HCT116 (cell line): Measurements from ENCODE around the gene TGFBR1. TPM values are rescaled to one million over a fixed set of nuclear protein-coding genes. Genes with fewer than 3 reads are reported as not detected.

Source experiments
- ATAC-seq: fragments of 200-7000 bp; cut with Tn5 transposase; 2 replicates; pipeline ENCODE4 v1.9.1; 2020; ENCODE audit warnings: mild to moderate bottlenecking, moderate library complexity
- BruUV-seq: library from RNA; stranded (reverse); fragments of 400-500 nt; replicated peaks from 2 replicates; lab custom pipeline; 2021; lab: Mats Ljungman, UMichigan
- CTCF ChIA-PET: fragments of 300-600 bp; sonication (Branson Sonifier 250); formaldehyde crosslinking; loops from one replicate; lab custom pipeline; 2021; ENCODE audit warnings: antibody characterized with exemption; lab: Charles Lee
- POLR2A ChIA-PET: fragments of 300-600, 350-600 bp; sonication (Branson Sonifier 250); formaldehyde crosslinking; loops from one replicate; lab custom pipeline; 2021; ENCODE audit warnings: antibody characterized with exemption; lab: Charles Lee
- RAD21 ChIA-PET, 2 experiments: fragments of 300-600 bp; sonication (Branson Sonifier 250); formaldehyde crosslinking; loops; one replicate each; lab custom pipeline; 2023; ENCODE audit warnings: low total read pairs in 2 of 2; ENCODE audit not compliant: uncharacterized antibody in 2 of 2, unreplicated experiment in 2 of 2, low non-redundant PET in 1 of 2; lab: Charles Lee
- DNase-seq: peaks from one replicate; pipeline ENCODE4 v3.0.0-alpha.2; 2010; ENCODE audit warnings: low read depth, low spot score
- H2AFZ ChIP-seq: fragments of 200-600 bp; shearing (Covaris generic), sonication (generic); 2 replicates; pipeline ENCODE4 v1.6.1; 2017; ENCODE audit warnings: low read depth, mixed run types, mixed read lengths, antibody characterized with exemption, low read length; ENCODE audit not compliant: poor library complexity, severe bottlenecking
- H3K27ac ChIP-seq: 2 replicates; pipeline ENCODE4 v1.5.1; 2012; ENCODE audit warnings: low read depth, low read length
- H3K27me3 ChIP-seq: fragments of 200-600 bp; sonication (generic); 2 replicates; pipeline ENCODE4 v1.6.1; 2016; ENCODE audit warnings: mixed run types, low read length, mixed read lengths; ENCODE audit not compliant: insufficient read depth
- H3K36me3 ChIP-seq, 2 experiments: fragments of 200-500 bp in 1 of 2; fragments of 200-600 bp in 1 of 2; sonication (Bioruptor generic) in 1 of 2; sonication (generic) in 1 of 2; 2 replicates each; pipeline versions ENCODE4 v1.5.1 to v1.6.1; 2014 to 2016; ENCODE audit warnings: low read length in 2 of 2, inconsistent platforms in 1 of 2, mixed read lengths in 1 of 2, mixed run types in 1 of 2; ENCODE audit not compliant: insufficient read depth in 2 of 2, control insufficient read depth in 1 of 2
- H3K4me1 ChIP-seq, 2 experiments: fragments of 200-600 bp in 1 of 2; sonication (generic) in 1 of 2; 2 replicates each; pipeline versions ENCODE4 v1.5.1 to v1.6.1; 2012 to 2017; ENCODE audit warnings: low read length in 2 of 2, inconsistent platforms in 1 of 2, mild to moderate bottlenecking in 1 of 2, mixed read lengths in 1 of 2, mixed run types in 1 of 2, moderate library complexity in 1 of 2; ENCODE audit not compliant: insufficient read depth in 2 of 2, control insufficient read depth in 1 of 2
- H3K4me2 ChIP-seq: fragments of 200-600 bp; sonication (generic); 2 replicates; pipeline ENCODE4 v1.6.1; 2017; ENCODE audit warnings: mixed run types, low read length, mixed read lengths
- H3K4me3 ChIP-seq, 2 experiments: fragments of 200-600 bp in 1 of 2; sonication (generic) in 1 of 2; replicated peaks in 1 of 2; 2 replicates each; pipeline ENCODE4 v1.5.1; 2011 to 2016; ENCODE audit warnings: low read length in 2 of 2, control low read depth in 1 of 2, low read depth in 1 of 2, mild to moderate bottlenecking in 1 of 2, mixed read lengths in 1 of 2, mixed run types in 1 of 2
- H3K79me2 ChIP-seq: fragments of 200-600 bp; sonication (generic); 2 replicates; pipeline ENCODE4 v1.6.1; 2017; ENCODE audit warnings: mild to moderate bottlenecking, mixed run types, low read length, moderate library complexity, mixed read lengths; ENCODE audit not compliant: insufficient read depth
- H3K9ac ChIP-seq: fragments of 200-600 bp; sonication (generic); 2 replicates; pipeline ENCODE4 v1.6.1; 2016; ENCODE audit warnings: low read length, mixed read lengths
- H3K9me2 ChIP-seq: fragments of 200-600 bp; sonication (generic), shearing (Covaris generic); 2 replicates; pipeline ENCODE4 v1.6.1; 2017; ENCODE audit warnings: mixed run types, mild to moderate bottlenecking, moderate library complexity; ENCODE audit not compliant: insufficient read depth
- H3K9me3 ChIP-seq, 2 experiments: fragments of 200-500 bp in 1 of 2; fragments of 200-600 bp in 1 of 2; sonication (Bioruptor generic) in 1 of 2; sonication (generic) in 1 of 2; 2 replicates each; pipeline ENCODE4 v1.6.1; 2014 to 2017; ENCODE audit warnings: low read length in 2 of 2, mixed read lengths in 2 of 2, inconsistent platforms in 1 of 2, low read depth in 1 of 2, mild to moderate bottlenecking in 1 of 2, mixed run types in 1 of 2, moderate library complexity in 1 of 2; ENCODE audit not compliant: control insufficient read depth in 1 of 2, insufficient read depth in 1 of 2
- H4K20me1 ChIP-seq: fragments of 200-600 bp; sonication (generic), shearing (Covaris generic); 2 replicates; pipeline ENCODE4 v1.6.1; 2017; ENCODE audit warnings: mixed run types, mild to moderate bottlenecking, moderate library complexity; ENCODE audit not compliant: insufficient read depth
- CBX3 ChIP-seq: IDR thresholded peaks from 2 replicates; pipeline ENCODE4 v1.6.1; 2012; ENCODE audit warnings: low read depth
- CEBPB ChIP-seq: IDR thresholded peaks from 2 replicates; pipeline ENCODE4 v1.6.1; 2012; ENCODE audit warnings: low read depth
- CTCF ChIP-seq, 3 experiments: fragments of 200-600 bp in 1 of 3; sonication (generic) in 1 of 3; IDR thresholded peaks in 2 of 3; conservative IDR thresholded peaks in 1 of 3; 2 replicates each; pipeline ENCODE4 v1.5.1; 2012 to 2017; ENCODE audit warnings: low read depth in 2 of 3, low read length in 2 of 3, antibody characterized with exemption in 1 of 3, borderline replicate concordance in 1 of 3, control low read depth in 1 of 3, mild to moderate bottlenecking in 1 of 3, mixed read lengths in 1 of 3, mixed run types in 1 of 3, moderate library complexity in 1 of 3; ENCODE audit not compliant: insufficient read depth in 1 of 3
- EGR1 ChIP-seq: IDR thresholded peaks from 2 replicates; pipeline ENCODE4 v1.6.1; 2012; ENCODE audit warnings: low read depth
- ELF1 ChIP-seq: IDR thresholded peaks from 2 replicates; pipeline ENCODE4 v1.6.1; 2012; ENCODE audit warnings: low read depth, borderline replicate concordance
- EZH2 ChIP-seq: fragments of 200-600 bp; sonication (generic); IDR thresholded peaks from 2 replicates; pipeline ENCODE4 v1.6.1; 2017; ENCODE audit warnings: antibody characterized with exemption, mixed run types
- EZH2phosphoT487 ChIP-seq: fragments of 200-600 bp; IDR thresholded peaks from 2 replicates; pipeline ENCODE4 v1.6.1; 2018; ENCODE audit warnings: antibody characterized with exemption, borderline replicate concordance
- FOSL1 ChIP-seq: IDR thresholded peaks from 2 replicates; pipeline ENCODE4 v1.6.1; 2012; ENCODE audit warnings: low read depth
- RAD21 ChIP-seq: IDR thresholded peaks from 2 replicates; pipeline ENCODE4 v1.6.1; 2012; ENCODE audit warnings: low read depth, mild to moderate bottlenecking
- SIN3A ChIP-seq: IDR thresholded peaks from 2 replicates; pipeline ENCODE4 v1.6.1; 2012; ENCODE audit warnings: low read depth
- SRF ChIP-seq: IDR thresholded peaks from 2 replicates; pipeline ENCODE4 v1.6.1; 2012; ENCODE audit warnings: low read depth
- TCF7L2 ChIP-seq: IDR thresholded peaks from 2 replicates; pipeline ENCODE4 v1.7.0; 2011; ENCODE audit warnings: borderline replicate concordance, inconsistent platforms; ENCODE audit not compliant: insufficient read depth, insufficient read length; ENCODE audit errors: extremely low read depth
- YY1 ChIP-seq: IDR thresholded peaks from 2 replicates; pipeline ENCODE4 v1.6.1; 2011; ENCODE audit warnings: low read length, low read depth, moderate library complexity, mild to moderate bottlenecking; ENCODE audit not compliant: insufficient replicate concordance; ENCODE audit errors: extremely low read depth
- ZNF274 ChIP-seq: fragments of 200-500 bp; sonication (Bioruptor generic); IDR thresholded peaks from 2 replicates; pipeline ENCODE4 v1.6.1; 2014; ENCODE audit warnings: mild to moderate bottlenecking, low read depth, low read length, inconsistent platforms
- intact Hi-C: fragments of 100-400 bp; cut with micrococcal nuclease; formaldehyde crosslinking; loops from 2 replicates; pipeline ENCODE4 v1.10.0; 2022
- total RNA-seq: library from RNA; stranded (reverse); gene quantifications from one replicate; pipeline ENCODE4 v1.2.1, GENCODE V29; 2021; ENCODE audit not compliant: unreplicated experiment
- TF ChIP-seq, protein P1 (sequence below): IDR thresholded peaks from 2 replicates; pipeline ENCODE4 v1.6.1; 2012
- TF ChIP-seq, protein P2 (sequence below): IDR thresholded peaks from 2 replicates; pipeline ENCODE4 v1.6.1; 2012

TGFBR1 gene
- total RNA-seq, 1 experiment from 2014 or later = 26.6 TPM

DNA sequence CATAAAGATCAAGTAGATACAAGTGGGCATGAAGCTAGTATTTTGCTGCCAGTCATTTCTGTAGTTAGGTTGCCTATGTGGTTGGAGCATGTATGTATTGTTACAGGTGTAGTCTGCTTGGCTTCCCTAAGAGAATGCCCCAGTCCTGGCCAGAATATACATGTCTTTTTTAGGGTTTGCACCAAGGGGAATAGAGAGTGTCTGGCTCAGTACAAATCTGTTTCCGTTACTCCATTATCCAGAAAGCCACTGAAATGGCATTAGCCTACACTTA is 23.2 kb downstream of the TGFBR1 start:
- Histone ChIP-seq H2AFZ (no peak overlapping the region), H3K9ac (no peak overlapping the region), H3K4me3 (no peak overlapping the region), H3K9me2 (no peaks in the 10 kb centered on the region), H4K20me1 (no peaks in the 10 kb centered on the region), H3K27me3 (no peaks in the 10 kb centered on the region), H3K4me2 (no peak overlapping the region), H3K36me3 (no peaks in the 10 kb centered on the region), H3K4me1 (no peaks in the 10 kb centered on the region), H3K9me3 (no peaks in the 10 kb centered on the region), H3K79me2 (no peaks in the 10 kb centered on the region), H3K27ac (no peak overlapping the region)
- ChIA-PET CTCF (interaction anchor here (1.8 kb wide), 1 partner anchor 12 kb away, joined by 5 read pairs; no protein-coding TSS in a partner anchor), RAD21 (no interaction called here), POLR2A (no interaction called here)
- TF ChIP-seq EZH2phosphoT487 = no peak
- TF ChIP-seq EZH2 = no peak
- no peak for TF ChIP-seq SIN3A
- TF ChIP-seq TCF7L2 = no peak
- no peak for TF ChIP-seq CEBPB
- no peak for TF ChIP-seq EGR1
- TF ChIP-seq FOSL1 = no peak
- no peak for TF ChIP-seq YY1
- no peak for TF ChIP-seq CBX3
- TF ChIP-seq ELF1 = no peak
- TF ChIP-seq SRF = no peak
- no peak for TF ChIP-seq RAD21
- TF ChIP-seq, protein P1, sequence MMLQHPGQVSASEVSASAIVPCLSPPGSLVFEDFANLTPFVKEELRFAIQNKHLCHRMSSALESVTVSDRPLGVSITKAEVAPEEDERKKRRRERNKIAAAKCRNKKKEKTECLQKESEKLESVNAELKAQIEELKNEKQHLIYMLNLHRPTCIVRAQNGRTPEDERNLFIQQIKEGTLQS = no peak
- TF ChIP-seq CTCF (IDR thresholded peaks at IDR 0.05 in 2 of 3, conservative IDR thresholded peaks at IDR 0.05 in 1 of 3; ENCODE audit: borderline replicate concordance in 1 of 3, insufficient read depth in 1 of 3, low read depth in 2 of 3, low read length in 2 of 3) = no peak
- TF ChIP-seq, protein P2, sequence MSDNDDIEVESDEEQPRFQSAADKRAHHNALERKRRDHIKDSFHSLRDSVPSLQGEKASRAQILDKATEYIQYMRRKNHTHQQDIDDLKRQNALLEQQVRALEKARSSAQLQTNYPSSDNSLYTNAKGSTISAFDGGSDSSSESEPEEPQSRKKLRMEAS = no peak
- no peak for TF ChIP-seq ZNF274
- DNase-seq = no peak
- no TSS peak for BruUV-seq
- intact Hi-C loops = no loop called here
- ATAC-seq = no peak
